WERI-Rb-1 (cell line): ENCODE data around the gene ARF6.
"Not testable (repeated sequence)": the region's sequence is repeated elsewhere in the genome, so short reads cannot be mapped to it uniquely, and the experiment has no call there.

Experiments
- DNase-seq: peaks from one replicate; pipeline ENCODE4 v3.0.0-alpha.2; 2020
- H3K27ac ChIP-seq: fragments of 250-450 bp; sonication (Bioruptor Pico); 2 replicates; pipeline ENCODE4 v1.5.1; 2020; ENCODE audit warnings: mild to moderate bottlenecking, moderate library complexity
- H3K27me3 ChIP-seq: fragments of 250-450 bp; sonication (Bioruptor Pico); 2 replicates; pipeline ENCODE4 v1.5.1; 2021; ENCODE audit warnings: mild to moderate bottlenecking, low read depth, moderate library complexity; ENCODE audit not compliant: insufficient read depth, severe bottlenecking
- H3K36me3 ChIP-seq: fragments of 250-450 bp; sonication (Bioruptor Pico); 2 replicates; pipeline ENCODE4 v1.5.1; 2020; ENCODE audit warnings: mild to moderate bottlenecking, moderate library complexity
- H3K4me3 ChIP-seq: 2 replicates; pipeline ENCODE4 v1.5.1; 2011; ENCODE audit warnings: low read depth, mild to moderate bottlenecking, control low read depth, low read length
- H3K9me3 ChIP-seq: fragments of 250-450 bp; sonication (Bioruptor Pico); 2 replicates; pipeline ENCODE4 v1.5.1; 2021; ENCODE audit warnings: mild to moderate bottlenecking, moderate library complexity; ENCODE audit not compliant: severe bottlenecking
- TF ChIP-seq, protein P1 (sequence below): IDR thresholded peaks from 2 replicates; pipeline ENCODE4 v1.5.1; 2011; ENCODE audit warnings: low read depth, mild to moderate bottlenecking, control low read depth, inconsistent platforms, low read length

The ARF6 gene

DNA sequence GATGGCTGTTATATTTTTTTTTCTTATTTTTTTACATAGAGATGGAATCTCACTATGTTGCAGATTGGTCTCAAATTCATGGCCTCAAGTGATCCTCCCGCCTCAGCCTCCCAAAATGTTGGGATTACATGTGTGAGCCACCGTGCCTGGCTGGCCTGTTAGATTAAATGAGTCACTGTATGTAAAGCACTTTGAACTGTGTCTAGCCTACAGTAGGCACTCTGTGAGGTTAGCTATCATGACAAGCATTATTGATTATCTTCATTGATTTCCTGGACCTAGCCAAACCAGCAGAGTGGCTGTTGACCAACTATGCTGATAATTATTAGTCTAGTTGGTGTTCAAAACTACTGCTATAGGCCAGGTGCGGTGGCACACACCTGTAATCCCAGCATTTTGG, 42.6 kb downstream of the ARF6 start:
- no peak overlapping the region for H3K27ac ChIP-seq
- H3K36me3 ChIP-seq = no peaks in the 10 kb centered on the region
- peaks cover 4% of the 10 kb centered on the region for H3K9me3 ChIP-seq
- DNase-seq = no peak
- H3K27me3 ChIP-seq = no peaks in the 10 kb centered on the region
- TF ChIP-seq, protein P1, sequence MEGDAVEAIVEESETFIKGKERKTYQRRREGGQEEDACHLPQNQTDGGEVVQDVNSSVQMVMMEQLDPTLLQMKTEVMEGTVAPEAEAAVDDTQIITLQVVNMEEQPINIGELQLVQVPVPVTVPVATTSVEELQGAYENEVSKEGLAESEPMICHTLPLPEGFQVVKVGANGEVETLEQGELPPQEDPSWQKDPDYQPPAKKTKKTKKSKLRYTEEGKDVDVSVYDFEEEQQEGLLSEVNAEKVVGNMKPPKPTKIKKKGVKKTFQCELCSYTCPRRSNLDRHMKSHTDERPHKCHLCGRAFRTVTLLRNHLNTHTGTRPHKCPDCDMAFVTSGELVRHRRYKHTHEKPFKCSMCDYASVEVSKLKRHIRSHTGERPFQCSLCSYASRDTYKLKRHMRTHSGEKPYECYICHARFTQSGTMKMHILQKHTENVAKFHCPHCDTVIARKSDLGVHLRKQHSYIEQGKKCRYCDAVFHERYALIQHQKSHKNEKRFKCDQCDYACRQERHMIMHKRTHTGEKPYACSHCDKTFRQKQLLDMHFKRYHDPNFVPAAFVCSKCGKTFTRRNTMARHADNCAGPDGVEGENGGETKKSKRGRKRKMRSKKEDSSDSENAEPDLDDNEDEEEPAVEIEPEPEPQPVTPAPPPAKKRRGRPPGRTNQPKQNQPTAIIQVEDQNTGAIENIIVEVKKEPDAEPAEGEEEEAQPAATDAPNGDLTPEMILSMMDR = no peak
- no peak overlapping the region for H3K4me3 ChIP-seq

DNA sequence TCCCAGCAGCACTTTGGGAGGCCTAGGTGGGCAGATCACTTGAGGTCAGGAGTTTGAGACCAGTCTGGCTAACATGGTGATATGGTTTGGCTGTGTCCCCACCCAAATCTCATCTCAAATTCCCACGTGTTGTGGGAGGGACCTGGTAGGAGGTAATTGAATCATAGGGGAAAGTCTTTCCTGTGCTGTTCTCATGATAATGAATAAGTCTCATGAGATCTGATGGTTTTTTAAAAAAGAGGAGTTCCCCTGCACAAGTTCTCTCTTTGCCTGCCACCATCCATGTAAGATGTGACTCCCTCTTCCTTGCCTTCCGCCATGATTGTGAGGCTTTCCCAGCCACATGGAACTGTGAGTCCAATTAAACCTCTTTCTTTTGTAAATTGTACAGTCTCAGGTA, 43.4 kb downstream of the ARF6 start:
- H3K27ac ChIP-seq, H3K36me3 ChIP-seq, H3K9me3 ChIP-seq, DNase-seq, H3K4me3 ChIP-seq, H3K27me3 ChIP-seq: not testable (repeated sequence)

DNA sequence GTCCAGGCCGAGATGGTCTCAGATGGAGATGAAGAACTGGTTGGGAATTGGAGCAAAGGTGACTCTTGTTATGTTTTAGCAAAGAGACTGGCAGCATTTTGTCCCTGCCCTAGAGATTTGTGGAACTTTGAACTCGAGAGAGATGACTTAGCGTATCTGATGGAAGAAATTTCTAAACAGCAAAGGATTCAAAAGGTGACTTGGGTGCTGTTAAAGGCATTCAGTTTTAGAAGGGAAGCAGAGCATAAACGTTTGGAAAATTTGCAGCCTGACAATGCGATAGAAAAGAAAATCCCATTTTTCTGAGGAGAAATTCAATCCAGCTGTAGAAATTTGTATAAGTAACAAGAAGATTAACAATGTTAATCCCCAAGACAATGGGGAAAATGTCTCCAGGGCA, 44.0 kb downstream of the ARF6 start:
- not testable (repeated sequence) for H3K27me3 ChIP-seq, H3K9me3 ChIP-seq, DNase-seq, H3K4me3 ChIP-seq, H3K27ac ChIP-seq, H3K36me3 ChIP-seq

DNA sequence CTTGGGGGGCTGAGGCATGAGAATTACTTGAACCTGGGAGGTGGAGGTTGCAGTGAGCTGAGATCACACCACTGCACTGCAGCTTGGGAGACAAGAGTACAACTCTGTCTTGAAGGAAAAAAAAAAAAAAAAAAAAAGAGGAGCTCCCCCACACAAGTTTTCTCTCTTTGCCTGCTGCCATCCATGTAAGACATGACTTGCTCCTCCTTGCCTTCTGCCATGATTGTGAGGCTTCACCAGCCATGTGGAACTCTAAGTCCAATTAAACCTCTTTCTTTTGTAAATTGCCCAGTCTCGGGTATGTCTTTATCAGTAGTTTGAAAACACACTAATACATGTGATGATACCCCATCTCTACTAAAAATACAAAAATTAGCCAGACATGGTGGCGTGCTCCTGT, 46.3 kb downstream of the ARF6 start:
- H3K9me3 ChIP-seq, H3K4me3 ChIP-seq, H3K27me3 ChIP-seq, DNase-seq, H3K27ac ChIP-seq, H3K36me3 ChIP-seq: not testable (repeated sequence)

DNA sequence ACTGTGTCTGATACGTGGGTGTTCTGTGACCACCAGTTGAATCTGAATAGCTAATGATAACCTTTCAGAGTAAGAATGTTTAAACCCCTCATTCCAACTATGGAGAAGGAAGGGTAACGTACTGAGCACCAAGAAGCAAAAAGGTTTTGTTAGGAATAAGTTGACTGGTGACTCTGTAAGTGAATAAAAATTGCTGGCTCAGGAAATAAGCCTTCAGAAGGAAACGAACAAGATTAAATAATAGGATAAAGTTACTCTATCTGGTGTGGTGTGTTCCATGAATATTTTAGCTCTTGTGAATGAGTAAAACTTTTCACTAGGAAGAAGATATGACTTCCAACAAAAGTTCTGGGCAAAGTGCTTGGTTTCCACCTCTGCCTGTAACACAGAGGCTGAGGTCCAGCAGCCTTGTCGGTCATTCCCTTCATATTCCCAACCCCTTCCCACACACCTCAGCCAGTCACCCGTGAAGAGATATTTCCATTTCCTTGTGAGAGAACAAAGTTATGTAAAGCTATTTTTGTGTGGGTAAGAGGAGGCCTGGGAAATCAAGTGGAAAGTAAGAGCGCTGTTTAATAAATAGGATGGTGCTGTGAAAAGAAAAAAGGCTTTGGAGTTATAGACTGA, 47.1 kb downstream of the ARF6 start:
- Histone ChIP-seq H3K4me3 (no peak overlapping the region), H3K36me3 (no peaks in the 10 kb centered on the region), H3K27ac (no peak overlapping the region), H3K9me3 (peaks cover 4% of the 10 kb centered on the region), H3K27me3 (no peaks in the 10 kb centered on the region)
- DNase-seq = no peak
- TF ChIP-seq, protein P1 = no peak

DNA sequence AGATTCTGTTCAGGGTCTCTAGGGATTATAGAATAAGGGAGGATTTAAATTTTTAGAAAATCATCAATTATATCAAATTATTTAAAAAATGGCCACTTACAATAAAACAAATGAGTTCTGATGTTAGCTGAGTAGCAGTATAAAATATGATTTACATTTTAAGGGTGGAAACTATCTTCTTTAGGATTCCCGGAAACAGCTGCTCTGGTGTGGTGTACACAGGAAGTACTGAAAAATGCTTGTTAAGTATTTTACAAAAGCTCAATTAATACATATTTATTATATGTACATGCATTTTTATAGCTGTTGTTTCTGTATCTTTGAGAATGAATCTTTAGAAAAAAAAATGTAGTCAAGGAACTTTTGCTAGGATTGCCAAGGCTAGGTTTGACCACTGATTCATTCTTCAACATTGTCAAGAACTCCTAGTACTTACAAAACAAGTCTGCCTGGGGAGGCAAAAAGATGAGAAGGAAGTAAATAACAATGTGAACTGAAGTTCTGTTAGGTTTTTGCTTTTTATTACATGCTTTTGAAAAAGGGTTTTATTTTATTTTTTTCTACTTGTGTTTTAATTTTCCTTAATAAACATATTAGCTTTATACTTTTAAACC, 48.0 kb downstream of the ARF6 start:
- no peak overlapping the region for H3K4me3 ChIP-seq
- no peak overlapping the region for H3K27ac ChIP-seq
- H3K36me3 ChIP-seq = no peaks in the 10 kb centered on the region
- DNase-seq = no peak
- TF ChIP-seq, protein P1 = no peak
- no peaks in the 10 kb centered on the region for H3K27me3 ChIP-seq
- H3K9me3 ChIP-seq = peaks cover 4% of the 10 kb centered on the region

DNA sequence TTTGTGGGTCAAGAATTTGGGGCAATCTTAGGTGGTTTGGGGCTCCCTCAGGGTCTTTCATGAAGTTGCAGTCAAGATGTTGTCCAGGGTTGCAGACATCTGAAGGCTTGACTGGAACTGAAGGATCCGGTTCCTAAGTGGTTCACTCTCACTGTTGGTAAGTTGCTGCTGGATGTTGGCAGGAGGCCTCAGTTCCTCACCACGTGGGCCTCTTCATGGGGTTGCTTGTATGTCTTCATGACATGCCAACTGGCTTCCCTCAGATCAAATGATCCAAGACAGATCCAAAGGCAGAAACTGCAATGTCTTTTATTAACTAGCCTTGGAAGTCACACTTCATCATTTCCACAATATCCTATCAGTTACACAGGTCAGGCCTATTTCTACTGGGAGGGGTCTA, 49.2 kb downstream of the ARF6 start:
- no peak overlapping the region for H3K4me3 ChIP-seq
- H3K9me3 ChIP-seq = peaks cover 4% of the 10 kb centered on the region
- no peak overlapping the region for H3K27ac ChIP-seq
- TF ChIP-seq, protein P1 = no peak
- no peak for DNase-seq
- no peaks in the 10 kb centered on the region for H3K36me3 ChIP-seq
- H3K27me3 ChIP-seq = no peaks in the 10 kb centered on the region
